WTC11 (cell line): ENCODE measurements around the gene RETREG1.

Experiments
- ATF6 ChIP-seq: sonication (generic); formaldehyde crosslinking; IDR thresholded peaks from 2 replicates; pipeline ENCODE4 v1.8.1; 2023; ENCODE audit warnings: mild to moderate bottlenecking, missing genetic modification reagents
- CTCF ChIP-seq: fragments of 200-600 bp; IDR thresholded peaks from 2 replicates; pipeline ENCODE4 v1.8.0; 2022; ENCODE audit warnings: antibody characterized with exemption
- E2F1 ChIP-seq: sonication (generic); formaldehyde crosslinking; IDR thresholded peaks from 2 replicates; pipeline ENCODE4 v1.8.0; 2022; ENCODE audit warnings: mild to moderate bottlenecking, missing genetic modification reagents
- ESRRA ChIP-seq: sonication (generic); formaldehyde crosslinking; IDR thresholded peaks from 2 replicates; pipeline ENCODE4 v1.8.1; 2022; ENCODE audit warnings: mild to moderate bottlenecking, missing genetic modification reagents, borderline replicate concordance
- HMGXB4 ChIP-seq: sonication (generic); formaldehyde crosslinking; IDR thresholded peaks from 2 replicates; pipeline ENCODE4 v1.8.1; 2023; ENCODE audit warnings: mild to moderate bottlenecking, moderate library complexity, missing genetic modification reagents
- MAX ChIP-seq: sonication (generic); formaldehyde crosslinking; IDR thresholded peaks from 2 replicates; pipeline ENCODE4 v1.8.0; 2022; ENCODE audit warnings: mild to moderate bottlenecking, missing genetic modification reagents
- TEAD4 ChIP-seq: sonication (generic); formaldehyde crosslinking; IDR thresholded peaks from 2 replicates; pipeline ENCODE4 v1.8.0; 2022; ENCODE audit warnings: mild to moderate bottlenecking, missing genetic modification reagents
- ZNF281 ChIP-seq: sonication (generic); formaldehyde crosslinking; IDR thresholded peaks from 2 replicates; pipeline ENCODE4 v1.8.0; 2023; ENCODE audit warnings: mild to moderate bottlenecking, missing genetic modification reagents

GRCh38 chr5:16593013-16593412 is 23.8 kb downstream of the RETREG1 start:
- TF ChIP-seq TEAD4 = no peak
- no peak for TF ChIP-seq ESRRA (CRISPR knock-in tag)
- no peak for TF ChIP-seq ATF6 (CRISPR knock-in tag)
- no peak for TF ChIP-seq HMGXB4 (CRISPR knock-in tag)
- no peak for TF ChIP-seq E2F1
- TF ChIP-seq CTCF = no peak
- no peak for TF ChIP-seq ZNF281 (CRISPR knock-in tag)
- TF ChIP-seq MAX (CRISPR knock-in tag) = no peak
